HuH-7 (cell line): Measurements from ENCODE around the gene OR51E1.

Source experiments
- DNase-seq: peaks from one replicate; pipeline ENCODE4 v3.0.0; 2011; ENCODE audit warnings: low spot score

The OR51E1 gene

GRCh38 chr11:4654635-4655369 lies 11.0 kb downstream of the OR51E1 start:
- DNase-seq, result no peak

DNA sequence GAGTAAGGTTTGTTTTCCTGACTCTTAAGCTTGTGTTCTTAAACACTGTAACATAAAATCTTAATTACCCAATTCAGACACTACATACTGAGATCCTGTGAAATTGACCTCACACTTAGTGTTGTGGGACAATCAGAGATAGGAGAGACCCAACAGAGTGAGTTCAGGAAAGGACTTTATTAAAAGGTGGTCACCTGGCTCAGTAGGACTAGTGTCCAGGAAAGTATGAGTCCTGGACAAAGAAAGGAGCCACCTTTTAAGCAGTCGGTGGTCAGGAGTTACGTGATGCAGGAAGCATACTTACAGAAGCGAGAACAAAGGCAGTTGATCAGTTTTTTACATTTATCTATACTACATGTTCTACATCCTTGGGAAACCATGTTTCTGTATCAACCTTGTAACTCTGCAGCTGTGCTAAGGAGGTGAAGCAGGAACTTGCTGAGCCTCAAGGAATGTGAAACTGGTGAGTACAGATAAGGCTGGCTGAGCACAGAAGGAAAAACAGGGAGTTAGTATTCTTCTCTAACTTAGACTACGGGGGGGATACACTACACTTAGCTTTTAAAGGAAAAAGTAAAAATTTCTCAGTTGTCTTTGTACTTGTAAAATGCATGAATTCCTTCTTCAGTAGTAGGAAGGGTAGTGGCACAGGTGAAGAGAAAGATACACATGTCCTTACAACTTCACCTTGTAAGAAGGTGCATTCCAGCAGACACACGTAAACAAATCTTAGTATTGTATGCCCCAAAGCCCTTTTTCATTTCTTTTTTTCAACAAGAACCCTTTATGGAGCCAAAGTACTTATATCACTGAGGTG lies 15.1 kb downstream of the OR51E1 start:
- DNase-seq, result no peak

DNA sequence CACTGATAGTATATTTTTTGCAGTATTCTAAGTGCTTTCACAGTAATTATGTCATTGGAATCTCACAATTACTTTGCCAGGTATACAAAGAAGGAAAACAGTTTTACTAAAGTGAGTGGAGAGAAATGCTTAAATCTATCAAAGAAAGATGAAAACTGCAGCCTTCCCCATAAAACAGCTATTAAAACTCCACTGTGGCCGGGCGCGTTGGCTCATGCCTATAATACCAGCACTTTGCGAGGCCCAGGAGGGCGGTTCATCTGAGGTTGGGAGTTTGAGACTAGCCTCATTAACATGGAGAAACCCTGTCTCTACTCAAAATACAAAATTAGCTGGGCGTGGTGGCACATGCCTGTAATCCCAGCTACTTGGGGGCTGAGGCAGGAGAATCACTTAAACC lies 19.1 kb downstream of the OR51E1 start:
- no peak for DNase-seq

DNA sequence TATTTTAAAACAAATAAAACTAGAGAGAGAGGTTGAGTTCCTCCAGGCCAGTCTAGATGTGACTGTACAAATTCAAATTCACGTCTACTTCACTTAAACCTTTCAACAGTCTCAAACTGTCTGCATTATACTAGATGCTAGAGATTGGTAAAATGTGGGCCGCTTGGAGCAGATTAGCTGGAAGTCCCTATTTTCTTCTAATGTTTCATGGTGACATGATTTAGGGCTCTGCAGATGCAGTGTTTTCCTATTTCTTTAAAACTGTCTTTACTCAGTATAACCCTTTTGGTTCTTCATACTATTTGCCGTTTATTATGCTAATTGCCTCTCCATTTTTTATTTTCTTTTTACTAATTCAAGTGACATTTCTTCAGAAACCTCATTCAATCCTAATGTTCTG lies 20.4 kb downstream of the OR51E1 start:
- DNase-seq, result no peak

DNA sequence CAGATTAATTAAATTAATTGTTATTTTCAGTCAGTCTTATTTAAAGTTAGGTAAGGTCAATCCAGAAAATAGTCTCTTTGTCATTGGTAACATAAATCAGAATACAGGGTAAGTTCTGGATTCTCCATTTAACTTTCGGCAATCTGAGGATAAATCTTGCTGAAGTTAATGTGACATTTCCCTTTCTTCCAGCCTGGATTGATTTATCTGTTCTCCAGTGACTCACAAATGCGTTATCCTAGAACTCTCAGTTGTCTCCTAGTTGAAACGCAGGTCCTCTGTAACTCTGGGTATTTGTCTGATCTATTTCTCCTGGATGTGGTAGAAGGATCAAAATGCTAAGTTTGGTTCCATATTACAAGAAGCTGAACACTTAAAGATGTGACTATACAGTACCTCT lies 21.0 kb downstream of the OR51E1 start:
- DNase-seq, result no peak

DNA sequence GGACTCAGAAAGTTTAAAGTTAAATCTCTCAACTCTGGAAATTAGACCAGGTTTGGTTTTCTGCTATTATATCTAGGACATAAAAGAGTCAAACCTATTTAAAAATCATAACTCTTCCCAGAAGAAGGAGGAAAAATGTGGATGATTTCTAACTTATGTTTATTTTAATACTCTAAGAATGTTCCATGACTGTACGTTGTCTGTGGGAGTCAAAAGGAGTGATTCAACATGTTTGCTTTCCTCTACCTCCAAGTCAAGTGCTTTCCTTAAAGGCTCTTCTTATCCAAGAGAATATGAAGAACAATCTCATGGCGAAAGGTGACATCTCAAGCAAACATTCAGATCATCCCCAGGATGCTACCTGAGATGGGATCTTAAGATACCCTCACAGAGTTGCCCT lies 21.6 kb downstream of the OR51E1 start:
- DNase-seq, result no peak

DNA sequence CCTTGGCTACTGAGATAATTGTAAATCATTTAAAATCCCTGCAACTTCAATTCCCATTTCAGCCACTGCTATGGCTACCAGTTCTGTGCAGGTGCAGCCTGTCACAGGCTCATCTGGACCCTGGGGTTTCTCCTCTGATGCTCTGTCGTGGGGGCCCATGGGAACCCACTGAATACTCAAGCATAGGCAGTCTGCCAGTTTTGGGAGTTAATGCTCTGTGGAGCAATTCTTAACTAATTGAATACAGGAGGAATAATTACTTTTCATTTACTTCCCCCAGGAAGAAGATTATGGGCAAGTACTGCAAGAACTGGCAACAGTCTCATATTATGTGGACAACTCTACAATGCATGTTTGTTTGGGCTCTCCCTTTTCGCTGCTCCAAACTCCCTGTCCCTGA lies 28.0 kb downstream of the OR51E1 start:
- DNase-seq, result no peak

DNA sequence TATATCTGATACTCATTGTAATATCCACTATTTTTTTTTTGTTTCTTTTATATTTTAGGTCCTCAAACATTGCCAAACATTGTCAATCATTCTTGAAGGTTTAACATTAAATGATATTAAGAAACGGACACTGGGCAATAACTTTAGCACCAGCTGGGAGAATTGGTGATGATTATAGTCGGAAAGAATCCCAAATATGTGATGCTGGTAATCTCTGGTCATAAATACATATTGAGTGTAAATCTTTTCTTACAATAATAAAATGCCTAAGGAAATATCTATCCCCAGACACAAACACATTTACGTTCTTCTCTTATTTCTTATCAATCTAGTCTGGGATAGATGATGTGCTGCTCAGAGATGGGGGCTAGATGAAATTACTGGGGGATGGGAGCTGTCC lies 28.7 kb downstream of the OR51E1 start:
- no peak for DNase-seq

- DNase-seq, result no peak
Observed at GRCh38 chr11:4673781-4674180, 30.0 kb downstream of the OR51E1 start.

DNA sequence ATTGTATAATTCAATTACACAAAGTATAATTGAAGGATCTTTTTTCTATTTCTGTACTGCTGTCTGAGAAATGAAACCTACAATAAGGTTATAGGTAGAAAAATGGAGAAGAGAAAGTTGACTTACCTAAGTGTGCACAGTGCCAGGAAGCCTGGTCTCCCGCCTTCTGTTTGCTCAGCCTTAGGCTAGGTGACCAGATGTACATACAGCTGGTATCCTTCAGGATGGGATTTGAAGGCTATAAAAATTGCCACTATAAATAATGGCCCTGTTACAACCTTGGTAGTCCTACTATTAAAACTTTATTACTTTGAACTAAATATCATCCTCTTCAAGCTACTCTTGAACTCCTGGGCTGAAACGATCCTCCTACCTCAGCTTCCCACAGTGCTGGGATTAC lies 34.2 kb downstream of the OR51E1 start:
- DNase-seq, result no peak

DNA sequence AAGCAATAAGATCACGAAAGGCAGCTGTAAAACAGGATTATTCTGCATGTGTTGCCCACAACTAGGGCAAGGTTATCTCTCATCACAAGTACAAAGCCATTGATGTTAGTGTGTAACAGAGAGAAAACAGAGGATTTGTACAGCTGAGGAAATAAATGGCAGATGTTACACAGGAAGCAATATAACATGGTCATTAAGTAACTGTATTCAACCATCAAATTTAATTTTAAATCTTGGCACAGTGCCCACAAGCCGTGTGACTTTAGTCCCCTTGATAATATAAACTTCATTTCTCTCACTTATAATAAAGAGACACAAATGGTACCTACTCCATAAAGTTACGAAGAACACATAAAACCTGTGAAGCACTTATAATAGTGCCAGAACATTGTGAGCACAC lies 36.6 kb downstream of the OR51E1 start:
- DNase-seq, result no peak

DNA sequence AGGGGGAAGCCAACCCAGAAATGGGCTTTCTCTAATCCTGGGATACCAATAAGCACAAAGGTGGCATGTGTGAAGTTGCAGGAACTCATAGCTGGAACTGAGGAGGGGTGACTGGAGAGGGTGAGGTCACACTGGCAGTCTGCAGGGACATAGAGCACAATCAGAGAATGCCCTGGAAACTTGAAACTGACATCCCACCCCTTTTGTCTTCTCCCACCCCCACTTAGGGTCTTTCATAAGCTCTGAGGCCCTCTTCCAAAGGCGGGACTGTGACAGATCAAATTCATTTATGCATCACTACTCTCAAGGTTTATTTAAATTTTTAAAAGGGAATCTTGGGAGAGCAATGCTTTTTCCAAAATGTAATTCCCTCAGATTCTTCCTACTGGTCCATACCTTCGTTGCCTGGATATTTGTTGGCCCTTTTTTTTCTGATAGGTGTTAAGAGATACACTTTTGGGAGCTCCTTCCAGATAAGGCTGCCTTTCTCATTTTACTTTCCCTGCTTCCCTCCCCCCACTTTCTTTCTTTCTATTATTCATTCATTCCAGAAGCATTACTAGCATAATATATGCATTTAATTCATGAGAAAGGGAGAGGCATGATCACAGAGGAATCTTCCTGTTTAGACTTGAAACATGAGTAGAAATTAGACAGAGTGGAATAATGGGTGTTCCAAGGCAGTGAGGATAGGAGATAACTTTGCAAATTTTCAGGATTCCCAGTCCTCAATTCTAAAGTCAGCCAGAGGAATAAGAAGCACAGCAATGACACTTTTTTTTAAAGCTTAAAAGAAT lies 39.0 kb downstream of the OR51E1 start:
- no peak for DNase-seq

DNA sequence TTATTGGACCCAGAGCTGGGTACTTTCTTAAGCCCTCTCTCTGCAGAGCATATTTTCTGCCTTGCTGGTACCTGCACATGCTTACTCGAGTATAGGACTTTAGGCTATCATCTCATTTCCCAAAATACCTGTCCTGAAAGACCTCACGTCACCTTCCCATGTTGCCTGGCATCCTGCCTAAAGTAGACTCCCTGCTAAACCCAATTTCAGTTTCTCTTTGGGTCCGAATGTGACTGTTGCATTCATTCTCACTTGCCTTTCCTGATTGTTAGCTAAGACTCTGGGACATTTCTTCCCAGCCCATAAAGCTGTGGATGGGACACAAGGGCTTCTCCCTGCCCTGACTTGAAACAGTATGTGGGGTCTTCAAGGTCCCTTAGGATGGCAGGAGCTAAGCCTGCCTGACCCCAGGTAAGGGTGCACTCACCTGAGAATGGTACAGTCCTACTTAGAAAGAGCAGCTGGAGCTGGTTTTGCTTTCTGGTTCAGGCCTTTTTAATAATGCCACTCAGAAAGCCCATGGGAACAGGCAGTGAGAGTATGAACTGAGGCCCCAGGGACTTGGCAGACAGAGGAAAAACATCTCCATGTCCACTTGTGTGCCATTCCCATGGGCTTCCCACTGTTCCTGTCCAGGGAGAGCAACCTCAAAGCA lies 41.0 kb downstream of the OR51E1 start:
- no peak for DNase-seq

GRCh38 chr11:4695442-4695841 lies 51.7 kb downstream of the OR51E1 start:
- DNase-seq, result no peak

DNA sequence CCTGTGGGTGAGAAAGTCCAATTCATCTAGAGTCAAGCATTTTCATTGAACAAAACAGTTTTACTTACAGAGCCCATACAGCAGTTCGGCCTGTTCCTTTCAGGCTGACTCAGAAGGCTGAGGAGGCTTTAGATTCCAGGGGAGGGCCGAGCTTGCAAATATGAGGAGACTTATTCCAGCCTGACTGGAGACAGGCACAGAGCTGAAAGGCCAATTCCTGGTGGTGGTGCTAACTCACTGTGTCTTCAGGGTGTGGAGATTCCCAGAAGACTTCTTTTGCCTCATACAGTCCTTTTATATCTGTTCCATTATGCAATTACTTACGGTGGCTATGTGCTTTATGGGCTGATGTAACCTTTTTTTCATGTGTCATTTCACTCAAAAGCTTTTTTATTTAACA lies 53.8 kb downstream of the OR51E1 start, which contains the start of gene OR51E2:
Gene OR51E2 (minus strand): TSS at position 269 of the 400 bp plus-strand sequence. CDS start 15,142 bp downstream, outside the sequence.
- no peak for DNase-seq

- no peak for DNase-seq
Observed at GRCh38 chr11:4699697-4700435, 56.1 kb downstream of the OR51E1 start.

DNA sequence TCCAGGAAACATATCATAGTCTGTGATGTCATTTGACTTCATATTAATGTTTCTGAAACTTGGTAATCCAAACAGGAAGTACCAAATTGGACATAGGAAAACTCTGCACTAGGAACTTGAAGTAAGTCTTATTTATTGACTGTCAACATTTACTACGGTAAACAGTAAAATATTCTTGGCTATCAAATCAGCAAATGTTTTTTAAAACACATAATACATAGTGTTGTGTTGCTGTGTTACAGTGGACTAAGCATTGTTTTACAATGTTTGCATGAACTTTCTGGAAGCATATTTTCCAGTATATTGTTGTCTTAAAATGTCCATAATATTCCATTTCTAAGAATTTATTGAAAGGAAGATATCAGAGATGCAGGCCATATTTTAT lies 56.6 kb downstream of the OR51E1 start:
- no peak for DNase-seq

GRCh38 chr11:4704054-4704789 lies 60.4 kb downstream of the OR51E1 start, which contains the start of gene MMP26:
Gene MMP26 (plus strand): TSS chr11:4704784.
- no peak for DNase-seq

DNA sequence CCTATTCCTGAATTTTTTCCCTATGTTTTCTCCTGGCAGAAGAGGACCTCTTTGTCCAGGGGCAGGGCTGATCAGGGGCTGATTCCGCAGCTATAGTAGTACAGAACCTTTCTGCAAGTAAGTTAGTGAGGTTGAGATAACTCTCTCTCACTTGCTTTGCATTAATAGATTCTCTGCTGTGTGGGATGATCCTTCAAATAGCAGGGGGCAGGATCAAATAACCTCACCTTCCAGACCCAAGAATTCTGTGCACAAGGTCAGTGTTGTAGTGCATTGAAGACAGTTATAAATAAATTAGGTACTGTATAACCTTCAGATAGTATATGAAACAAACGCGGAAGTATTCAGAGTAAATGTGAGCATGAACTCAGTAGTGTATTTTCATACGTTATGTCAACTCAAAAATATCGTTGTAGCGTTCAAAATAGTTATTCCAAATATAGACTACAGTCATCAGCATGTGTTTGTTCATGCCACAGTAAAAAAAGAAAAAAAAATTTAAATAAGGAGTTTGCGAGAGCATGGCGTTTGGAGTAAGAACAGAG lies 61.1 kb downstream of the OR51E1 start:
- no peak for DNase-seq
